H1 (cell line): ENCODE data around the gene KCNK7. TPM values are rescaled to one million over a fixed set of nuclear protein-coding genes. Genes with fewer than 3 reads are reported as not detected.

Experiments used
- SRF ChIP-seq: IDR thresholded peaks from 2 replicates; pipeline ENCODE4 v1.6.1; 2011; ENCODE audit warnings: mild to moderate bottlenecking, low read depth, low read length, moderate library complexity
- polyA plus RNA-seq, 7 experiments: library from polyadenylated mRNA; depleted of rRNA in 3 of 7; stranded (reverse) in 5 of 7; unstranded in 2 of 7; fragments of >200 nt in 5 of 7; fragments of 200-250 nt in 2 of 7; gene quantifications; 1 replicate in 5 of 7; 2 replicates in 1 of 7; 4 replicates in 1 of 7; pipeline versions ENCODE4 v1.2.1 to v1.2.3, GENCODE V29; 2011 to 2013; ENCODE audit warnings: missing spikeins in 2 of 7, mixed read lengths in 2 of 7
- total RNA-seq: library from RNA; stranded (reverse); fragmentation: NEBNext Ultra II Directional; extraction: Animal tissue kit (Norgen Biotek cat#: 25700); gene quantifications from 2 replicates; pipeline ENCODE4 v1.2.1, GENCODE V29; 2021

The KCNK7 gene
- total and polyA plus RNA-seq, 2 of the 8 experiments (the other 6 are each of a cell fraction or from before 2014, with no cell fraction given): 0.74 to 1.0 TPM

- no peak for TF ChIP-seq SRF
- TF ChIP-seq, all 59 proteins: peak for 0
Measured at GRCh38 chr11:65617990-65618751, 22.6 kb upstream of the KCNK7 start (continued).
